Measurements from ENCODE around the gene TMEM169.
"Not testable (repeated sequence)": the region's sequence is repeated elsewhere in the genome, so short reads cannot be mapped to it uniquely, and the experiment has no call there.

Gene TMEM169

DNA sequence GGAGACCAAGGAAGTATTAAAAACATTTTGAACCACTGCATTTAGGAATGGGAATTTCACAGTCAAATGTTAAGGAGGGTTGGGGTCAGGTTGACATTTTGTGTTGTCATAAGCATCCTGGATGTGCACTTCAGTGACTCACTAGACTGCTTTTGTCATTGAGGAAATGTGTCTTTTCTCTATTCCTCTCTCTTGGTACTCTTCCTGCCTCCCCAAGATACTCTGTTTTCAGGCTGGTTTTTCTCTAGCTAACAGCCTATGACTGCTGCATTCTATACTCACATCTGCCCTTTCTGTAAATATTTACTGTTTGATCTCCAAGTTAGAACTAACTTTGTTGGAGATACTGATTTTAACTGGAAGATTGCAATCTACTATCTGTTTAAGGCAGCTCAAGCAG lies 50.9 kb downstream of the TMEM169 start:
- TF ChIP-seq, protein P1, sequence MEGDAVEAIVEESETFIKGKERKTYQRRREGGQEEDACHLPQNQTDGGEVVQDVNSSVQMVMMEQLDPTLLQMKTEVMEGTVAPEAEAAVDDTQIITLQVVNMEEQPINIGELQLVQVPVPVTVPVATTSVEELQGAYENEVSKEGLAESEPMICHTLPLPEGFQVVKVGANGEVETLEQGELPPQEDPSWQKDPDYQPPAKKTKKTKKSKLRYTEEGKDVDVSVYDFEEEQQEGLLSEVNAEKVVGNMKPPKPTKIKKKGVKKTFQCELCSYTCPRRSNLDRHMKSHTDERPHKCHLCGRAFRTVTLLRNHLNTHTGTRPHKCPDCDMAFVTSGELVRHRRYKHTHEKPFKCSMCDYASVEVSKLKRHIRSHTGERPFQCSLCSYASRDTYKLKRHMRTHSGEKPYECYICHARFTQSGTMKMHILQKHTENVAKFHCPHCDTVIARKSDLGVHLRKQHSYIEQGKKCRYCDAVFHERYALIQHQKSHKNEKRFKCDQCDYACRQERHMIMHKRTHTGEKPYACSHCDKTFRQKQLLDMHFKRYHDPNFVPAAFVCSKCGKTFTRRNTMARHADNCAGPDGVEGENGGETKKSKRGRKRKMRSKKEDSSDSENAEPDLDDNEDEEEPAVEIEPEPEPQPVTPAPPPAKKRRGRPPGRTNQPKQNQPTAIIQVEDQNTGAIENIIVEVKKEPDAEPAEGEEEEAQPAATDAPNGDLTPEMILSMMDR (IDR thresholded peaks at IDR 0.05; ENCODE audit: low read depth, low read length), result no peak
- DNase-seq (ENCODE audit: low read depth, low spot score), result no peak
- H3K4me3 ChIP-seq (ENCODE audit: low read depth, low read length), result no peak overlapping the region
- in situ Hi-C loops (cut with HindIII; ENCODE audit: low sequenced_read_pairs), result no loop called here

DNA sequence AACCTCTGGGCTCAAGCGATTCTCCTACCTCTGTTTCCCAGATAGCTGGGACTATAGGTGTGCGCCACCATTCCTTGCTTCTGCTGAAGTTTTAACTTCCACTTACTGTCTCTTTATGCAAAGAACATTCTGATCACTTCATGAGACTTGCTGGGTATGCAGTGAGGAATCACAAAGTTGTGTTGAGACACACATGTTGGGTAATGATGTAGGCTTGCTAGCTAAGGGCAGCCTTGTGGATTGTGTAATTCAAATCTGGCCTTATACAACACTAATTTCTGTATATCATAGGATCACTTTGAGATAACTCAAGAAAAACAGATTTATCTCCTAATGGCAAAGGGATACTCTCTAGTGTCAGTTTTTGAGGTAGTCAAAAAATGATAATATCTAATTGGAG lies 51.7 kb downstream of the TMEM169 start:
- DNase-seq (ENCODE audit: low read depth, low spot score), result no peak
- in situ Hi-C loops (cut with HindIII; ENCODE audit: low sequenced_read_pairs), result no loop called here
- no peak overlapping the region for H3K4me3 ChIP-seq (ENCODE audit: low read depth, low read length)
- TF ChIP-seq, protein P1 (IDR thresholded peaks at IDR 0.05; ENCODE audit: low read depth, low read length), result no peak

DNA sequence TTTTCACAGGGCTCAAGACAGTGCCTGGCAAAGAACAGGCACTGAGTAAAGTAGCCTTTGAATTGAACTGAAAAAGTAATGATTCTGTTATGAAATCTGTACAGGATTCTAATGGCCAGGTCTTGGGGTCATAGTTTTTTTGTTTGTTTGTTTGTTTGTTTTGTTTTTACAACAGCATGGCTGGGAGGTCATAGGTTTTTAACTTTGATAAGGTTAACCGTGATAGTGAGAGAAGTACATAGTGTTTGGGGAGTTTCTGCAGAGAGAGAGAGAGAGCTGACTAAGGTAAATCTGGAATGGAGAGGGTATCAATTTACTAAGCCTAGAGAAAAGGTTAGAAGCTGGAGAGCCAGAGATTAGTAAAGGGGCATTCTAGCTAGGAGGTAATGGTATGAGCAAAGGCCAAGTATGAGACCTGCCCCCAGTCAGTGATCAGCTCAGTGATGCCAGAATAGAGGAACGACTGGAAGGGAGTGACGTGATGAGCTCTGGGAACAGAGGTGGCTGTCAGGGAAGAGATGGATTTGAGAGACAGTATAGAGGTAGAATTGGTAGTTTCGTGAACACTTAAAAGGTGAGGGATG lies 53.3 kb downstream of the TMEM169 start:
- H3K4me3 ChIP-seq (ENCODE audit: low read depth, low read length), result no peak overlapping the region
- TF ChIP-seq, protein P1 (IDR thresholded peaks at IDR 0.05; ENCODE audit: low read depth, low read length), result no peak
- DNase-seq (ENCODE audit: low read depth, low spot score), result no peak
- in situ Hi-C loops (cut with HindIII; ENCODE audit: low sequenced_read_pairs), result no loop called here

DNA sequence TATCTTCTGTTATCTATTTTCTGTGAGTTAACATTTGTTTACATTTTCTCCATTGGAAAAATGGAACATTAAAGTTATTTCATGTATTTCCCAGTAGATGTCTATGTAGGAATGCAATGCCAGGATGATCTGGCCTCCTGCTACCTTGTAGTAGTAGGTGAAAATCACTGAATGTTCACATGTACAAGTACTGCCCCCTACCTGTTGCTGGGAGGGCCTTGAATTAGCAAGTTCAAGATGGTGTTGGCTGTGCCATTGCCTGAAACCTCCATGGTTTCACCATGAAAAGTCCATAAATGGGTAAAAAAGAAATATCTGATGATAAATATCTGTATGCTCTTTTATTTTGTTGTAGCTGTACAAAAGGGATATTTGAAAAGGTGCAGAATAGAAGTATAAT lies 58.2 kb downstream of the TMEM169 start:
- in situ Hi-C loops (cut with HindIII; ENCODE audit: low sequenced_read_pairs), result no loop called here
- no peak for DNase-seq (ENCODE audit: low read depth, low spot score)

DNA sequence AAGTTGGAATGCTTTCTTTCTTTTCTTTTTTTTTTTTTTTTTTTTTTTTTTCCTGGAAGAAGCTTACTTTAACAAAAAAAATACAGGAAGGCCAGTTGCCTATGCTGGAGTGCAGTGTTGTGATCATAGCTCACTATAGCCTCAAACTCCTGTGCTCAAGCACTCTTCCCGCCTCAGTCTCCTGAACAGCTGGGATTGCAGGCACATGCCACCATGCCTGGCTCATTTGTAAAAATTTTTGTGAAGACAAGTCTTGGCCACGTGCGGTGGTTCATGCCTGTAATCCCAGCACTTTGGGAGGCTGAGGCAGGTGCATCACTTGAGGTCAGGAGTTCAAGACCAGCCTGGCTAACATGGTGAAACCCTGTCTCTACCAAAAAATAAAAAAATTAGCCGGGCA lies 59.8 kb downstream of the TMEM169 start:
- DNase-seq (ENCODE audit: low read depth, low spot score); H3K4me3 ChIP-seq (ENCODE audit: low read depth, low read length); in situ Hi-C loops (cut with HindIII; ENCODE audit: low sequenced_read_pairs): not testable (repeated sequence)

More for the DNA sequence above, 58.2 kb downstream of the TMEM169 start:
- no peak overlapping the region for H3K4me3 ChIP-seq (ENCODE audit: low read depth, low read length)
- TF ChIP-seq, protein P1 (IDR thresholded peaks at IDR 0.05; ENCODE audit: low read depth, low read length), result peak; percentile 37

DNA sequence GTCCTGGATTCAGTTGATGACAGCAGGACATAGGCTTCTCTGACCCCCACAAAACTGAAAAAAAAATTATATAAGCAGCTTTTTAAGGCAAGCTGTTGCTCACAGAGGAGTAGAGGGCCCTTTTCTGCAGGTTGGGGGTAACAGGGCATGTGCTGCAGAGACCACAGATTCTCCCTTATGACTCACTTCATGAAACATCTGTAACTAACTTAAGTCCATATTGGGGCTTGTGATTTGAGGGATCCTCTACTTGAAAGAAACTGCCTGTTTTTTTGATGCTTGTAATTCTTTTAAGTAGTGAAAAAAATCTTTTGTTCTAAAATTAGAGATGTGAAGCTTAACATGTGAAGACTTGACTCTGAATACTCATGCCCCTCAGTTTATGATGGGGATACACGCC lies 60.8 kb downstream of the TMEM169 start:
- DNase-seq (ENCODE audit: low read depth, low spot score), result peak; percentile 75
- in situ Hi-C loops (cut with HindIII; ENCODE audit: low sequenced_read_pairs), result no loop called here
- TF ChIP-seq, protein P1 (IDR thresholded peaks at IDR 0.05; ENCODE audit: low read depth, low read length), result no peak
- no peak overlapping the region for H3K4me3 ChIP-seq (ENCODE audit: low read depth, low read length)

DNA sequence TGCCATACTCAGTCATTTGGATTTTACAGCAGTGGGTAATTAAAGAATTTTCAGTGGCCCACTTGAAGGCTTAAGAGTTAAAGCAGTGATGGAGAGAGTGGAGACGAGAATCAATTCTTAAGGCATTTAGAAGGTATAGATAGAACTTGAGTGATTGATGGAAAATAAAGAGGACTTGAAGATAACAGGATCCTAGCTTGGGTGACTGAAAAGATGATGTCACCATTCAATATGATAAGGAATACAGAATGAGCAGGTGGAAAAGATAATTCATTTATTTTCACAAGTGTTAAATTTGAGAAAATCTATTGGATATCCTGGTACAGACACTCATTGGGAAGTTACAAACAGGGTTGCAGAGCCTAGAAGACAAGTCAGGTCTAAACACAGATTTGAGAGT lies 62.7 kb downstream of the TMEM169 start:
- H3K4me3 ChIP-seq (ENCODE audit: low read depth, low read length), result no peak overlapping the region
- DNase-seq (ENCODE audit: low read depth, low spot score), result no peak
- TF ChIP-seq, protein P1 (IDR thresholded peaks at IDR 0.05; ENCODE audit: low read depth, low read length), result no peak

More for the DNA sequence above, 62.7 kb downstream of the TMEM169 start:
- in situ Hi-C loops (cut with HindIII; ENCODE audit: low sequenced_read_pairs), result no loop called here

All from astrocyte of the spinal cord (primary cell).